Neural progenitor cell (in vitro differentiated cells): ENCODE measurements around the gene ATF7IP.

Experiments used
- CTCF ChIP-seq: fragments of 200-600 bp; sonication (generic); IDR thresholded peaks from 2 replicates; pipeline ENCODE4 v1.5.1; 2017; ENCODE audit warnings: antibody characterized with exemption, mild to moderate bottlenecking
- EZH2 ChIP-seq: fragments of 200-600 bp; sonication (generic); IDR thresholded peaks from 2 replicates; pipeline ENCODE4 v1.6.1; 2017; ENCODE audit warnings: antibody characterized with exemption, mild to moderate bottlenecking, moderate library complexity

GRCh38 chr12:14431975-14432374 lies 66.5 kb downstream of the ATF7IP start:
- TF ChIP-seq CTCF, result no peak
- no peak for TF ChIP-seq EZH2
